Neural cell (in vitro differentiated cells): ENCODE data around the gene SPON1. TPM values are rescaled to one million over a fixed set of nuclear protein-coding genes. Genes with fewer than 3 reads are reported as not detected.
"Not testable (repeated sequence)": the region's sequence is repeated elsewhere in the genome, so short reads cannot be mapped to it uniquely, and the experiment has no call there.

Experiments
- H2AFZ ChIP-seq: fragments of 200-600, 300-800 bp; sonication (generic), shearing (Covaris generic); 2 replicates; pipeline ENCODE4 v1.6.0; 2014; ENCODE audit warnings: low read depth, mild to moderate bottlenecking, antibody characterized with exemption, low read length, moderate library complexity
- H3F3A ChIP-seq: fragments of 200-600 bp; shearing (Covaris generic); 2 replicates; pipeline ENCODE4 v1.6.1; 2016; ENCODE audit warnings: mild to moderate bottlenecking, moderate library complexity, mixed read lengths, antibody characterized with exemption, low read length; ENCODE audit not compliant: insufficient read depth, poor library complexity, severe bottlenecking
- H3K27ac ChIP-seq: fragments of 200-600, 300-800 bp; sonication (generic), shearing (Covaris generic); 2 replicates; pipeline ENCODE4 v1.5.1; 2014; ENCODE audit warnings: mild to moderate bottlenecking, low read length, moderate library complexity
- H3K27me3 ChIP-seq: fragments of 300-800, 200-600 bp; sonication (generic), shearing (Covaris generic); 2 replicates; pipeline ENCODE4 v1.6.0; 2014; ENCODE audit warnings: mild to moderate bottlenecking, low read depth, low read length, moderate library complexity; ENCODE audit not compliant: insufficient read depth
- H3K36me3 ChIP-seq: fragments of 300-800, 200-600 bp; sonication (generic), shearing (Covaris generic); 2 replicates; pipeline ENCODE4 v1.5.1; 2014; ENCODE audit warnings: mild to moderate bottlenecking, antibody characterized with exemption, low read length, moderate library complexity; ENCODE audit not compliant: insufficient read depth
- H3K4me2 ChIP-seq: fragments of 300-800, 200-600 bp; sonication (generic), shearing (Covaris generic); 2 replicates; pipeline ENCODE4 v1.6.0; 2014; ENCODE audit warnings: mild to moderate bottlenecking, low read length
- H3K4me3 ChIP-seq: fragments of 300-800, 200-600 bp; sonication (generic), shearing (Covaris generic); 2 replicates; pipeline ENCODE4 v1.5.1; 2014; ENCODE audit warnings: mild to moderate bottlenecking, low read length, moderate library complexity
- H3K79me2 ChIP-seq: fragments of 200-600 bp; shearing (Covaris generic); replicated peaks from 2 replicates; pipeline ENCODE4 v1.6.0; 2014; ENCODE audit warnings: mild to moderate bottlenecking, low read length, moderate library complexity; ENCODE audit not compliant: insufficient read depth
- H3K9ac ChIP-seq: fragments of 300-800, 200-600 bp; sonication (generic), shearing (Covaris generic); 2 replicates; pipeline ENCODE4 v1.6.1; 2016; ENCODE audit warnings: mild to moderate bottlenecking, low read length, mixed read lengths
- H3K9me2 ChIP-seq: fragments of 200-600 bp; shearing (Covaris generic); 2 replicates; pipeline ENCODE4 v1.6.1; 2016; ENCODE audit warnings: mild to moderate bottlenecking, low read length, mixed read lengths; ENCODE audit not compliant: insufficient read depth
- H3K9me3 ChIP-seq: fragments of 200-600, 300-800 bp; sonication (generic), shearing (Covaris generic); 2 replicates; pipeline ENCODE4 v1.6.1; 2016; ENCODE audit warnings: mild to moderate bottlenecking, mixed run types, low read length, moderate library complexity, mixed read lengths
- H4K20me1 ChIP-seq: fragments of 200-600 bp; shearing (Covaris generic); 2 replicates; pipeline ENCODE4 v1.6.1; 2016; ENCODE audit warnings: mild to moderate bottlenecking, mixed run types; ENCODE audit not compliant: insufficient read depth
- CTCF ChIP-seq: fragments of 450-650 bp; IDR thresholded peaks from 2 replicates; pipeline ENCODE4 v1.5.1; 2014; ENCODE audit warnings: antibody characterized with exemption, mild to moderate bottlenecking, moderate library complexity; ENCODE audit not compliant: poor library complexity, severe bottlenecking
- EP300 ChIP-seq: fragments of 450-650 bp; conservative IDR thresholded peaks from 2 replicates; pipeline ENCODE4 v1.6.1; 2014; ENCODE audit warnings: antibody characterized with exemption, mild to moderate bottlenecking, moderate library complexity; ENCODE audit not compliant: poor library complexity, severe bottlenecking
- EZH2 ChIP-seq: fragments of 200-600, 300-800 bp; shearing (Covaris generic), sonication (generic); IDR thresholded peaks from 2 replicates; pipeline ENCODE4 v1.6.1; 2014; ENCODE audit warnings: antibody characterized with exemption, low read length, borderline replicate concordance, mild to moderate bottlenecking; ENCODE audit not compliant: insufficient read depth, poor library complexity, severe bottlenecking
- MXI1 ChIP-seq: fragments of 450-650 bp; conservative IDR thresholded peaks from 2 replicates; pipeline ENCODE4 v1.6.1; 2014; ENCODE audit warnings: antibody characterized with exemption, mild to moderate bottlenecking; ENCODE audit not compliant: poor library complexity, severe bottlenecking
- POLR2AphosphoS5 ChIP-seq: IDR thresholded peaks from 2 replicates; pipeline ENCODE4 v1.6.1; 2012
- RAD21 ChIP-seq: fragments of 450-650 bp; conservative IDR thresholded peaks from 2 replicates; pipeline ENCODE4 v1.6.1; 2014; ENCODE audit warnings: antibody characterized with exemption, mild to moderate bottlenecking, moderate library complexity
- REST ChIP-seq: IDR thresholded peaks from 2 replicates; pipeline ENCODE4 v1.6.1; 2012; ENCODE audit warnings: borderline replicate concordance
- SMC3 ChIP-seq: fragments of 450-650 bp; conservative IDR thresholded peaks from 2 replicates; pipeline ENCODE4 v1.6.1; 2014; ENCODE audit warnings: antibody characterized with exemption, mild to moderate bottlenecking, moderate library complexity; ENCODE audit not compliant: poor library complexity
- TAF1 ChIP-seq: IDR thresholded peaks from 2 replicates; pipeline ENCODE4 v1.6.1; 2012; ENCODE audit warnings: low read depth
- polyA plus RNA-seq: library from polyadenylated mRNA; depleted of rRNA; stranded (reverse); fragments of >200 nt; gene quantifications from 2 replicates; pipeline ENCODE4 v1.2.3, GENCODE V29; 2014

The SPON1 gene
- polyA plus RNA-seq, 1 donor from 2014 or later: 0.66 TPM

- H3K27ac ChIP-seq: no peak overlapping the region
Measured at GRCh38 chr11:14150878-14151277, 188.4 kb downstream of the SPON1 start.

GRCh38 chr11:14154103-14154502, 191.6 kb downstream of the SPON1 start:
- H3K9me3 ChIP-seq, H3K27me3 ChIP-seq, H3K27ac ChIP-seq, H2AFZ ChIP-seq, H3K9ac ChIP-seq, H3K9me2 ChIP-seq, H3K4me3 ChIP-seq, H3K36me3 ChIP-seq, H4K20me1 ChIP-seq, H3K79me2 ChIP-seq, H3F3A ChIP-seq, H3K4me2 ChIP-seq: not testable (repeated sequence)

More at GRCh38 chr11:14150878-14151277, 188.4 kb downstream of the SPON1 start:
- no peak overlapping the region for H3K4me2 ChIP-seq
- no peaks in the 10 kb centered on the region for H4K20me1 ChIP-seq
- H3K9me2 ChIP-seq: no peaks in the 10 kb centered on the region
- H3K9me3 ChIP-seq: peaks cover 4% of the 10 kb centered on the region
- H2AFZ ChIP-seq: no peak overlapping the region
- H3K79me2 ChIP-seq: no peaks in the 10 kb centered on the region
- H3K36me3 ChIP-seq: no peaks in the 10 kb centered on the region
- H3K9ac ChIP-seq: no peak overlapping the region
- no peaks in the 10 kb centered on the region for H3K27me3 ChIP-seq
- H3F3A ChIP-seq: no peaks in the 10 kb centered on the region
- TF ChIP-seq CTCF (no peak), RAD21 (no peak), POLR2AphosphoS5 (no peak), EZH2 (no peak), TAF1 (no peak), SMC3 (no peak), REST (no peak), MXI1 (no peak), EP300 (no peak)
- no peak overlapping the region for H3K4me3 ChIP-seq

- H3F3A ChIP-seq: no peaks in the 10 kb centered on the region
- H3K36me3 ChIP-seq: no peaks in the 10 kb centered on the region
- H3K4me2 ChIP-seq: no peak overlapping the region
- no peaks in the 10 kb centered on the region for H3K79me2 ChIP-seq
- H3K9me3 ChIP-seq: peaks cover 4% of the 10 kb centered on the region
- TF ChIP-seq EZH2: no peak
- TF ChIP-seq TAF1: no peak
- TF ChIP-seq MXI1: no peak
- H3K9ac ChIP-seq: no peak overlapping the region
- H3K4me3 ChIP-seq: no peak overlapping the region
- H4K20me1 ChIP-seq: no peaks in the 10 kb centered on the region
- no peak overlapping the region for H2AFZ ChIP-seq
- no peaks in the 10 kb centered on the region for H3K9me2 ChIP-seq
- no peaks in the 10 kb centered on the region for H3K27me3 ChIP-seq
- H3K27ac ChIP-seq: no peak overlapping the region
Measured at GRCh38 chr11:14158393-14158792, 195.9 kb downstream of the SPON1 start.
